Epithelial cell of prostate (primary cell): Measurements from ENCODE around the gene NEU2.
"Not testable (repeated sequence)": the region's sequence is repeated elsewhere in the genome, so short reads cannot be mapped to it uniquely, and the experiment has no call there.

ENCODE experiments used
- DNase-seq: peaks from one replicate; pipeline ENCODE4 v3.0.0-alpha.2; 2011; ENCODE audit warnings: low read depth, low spot score
- H3K27ac ChIP-seq: fragments of 450-650 bp; 2 replicates; pipeline ENCODE4 v1.5.1; 2017; ENCODE audit warnings: mild to moderate bottlenecking

NEU2 gene

DNA sequence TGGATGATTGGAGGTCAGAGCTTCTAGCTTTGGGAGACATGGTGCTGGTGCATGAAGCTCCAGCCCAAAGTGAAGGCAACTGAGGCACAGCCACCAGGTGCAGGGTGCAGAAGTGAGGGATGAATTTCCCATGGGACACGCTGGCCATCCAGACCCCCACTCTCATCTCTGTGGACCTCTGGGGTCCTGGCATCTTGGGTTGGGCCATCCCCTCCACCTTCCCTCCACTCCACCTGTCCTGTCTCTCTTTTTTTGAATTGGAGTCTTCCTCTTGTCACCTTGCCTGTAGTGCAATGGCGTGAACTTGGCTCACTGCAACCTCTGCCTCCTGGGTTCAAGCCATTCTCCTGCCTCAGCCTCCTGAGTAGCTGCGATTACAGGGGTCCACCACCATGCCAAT, 22.8 kb upstream of the NEU2 start:
- no peak overlapping the region for H3K27ac ChIP-seq
- no peak for DNase-seq

DNA sequence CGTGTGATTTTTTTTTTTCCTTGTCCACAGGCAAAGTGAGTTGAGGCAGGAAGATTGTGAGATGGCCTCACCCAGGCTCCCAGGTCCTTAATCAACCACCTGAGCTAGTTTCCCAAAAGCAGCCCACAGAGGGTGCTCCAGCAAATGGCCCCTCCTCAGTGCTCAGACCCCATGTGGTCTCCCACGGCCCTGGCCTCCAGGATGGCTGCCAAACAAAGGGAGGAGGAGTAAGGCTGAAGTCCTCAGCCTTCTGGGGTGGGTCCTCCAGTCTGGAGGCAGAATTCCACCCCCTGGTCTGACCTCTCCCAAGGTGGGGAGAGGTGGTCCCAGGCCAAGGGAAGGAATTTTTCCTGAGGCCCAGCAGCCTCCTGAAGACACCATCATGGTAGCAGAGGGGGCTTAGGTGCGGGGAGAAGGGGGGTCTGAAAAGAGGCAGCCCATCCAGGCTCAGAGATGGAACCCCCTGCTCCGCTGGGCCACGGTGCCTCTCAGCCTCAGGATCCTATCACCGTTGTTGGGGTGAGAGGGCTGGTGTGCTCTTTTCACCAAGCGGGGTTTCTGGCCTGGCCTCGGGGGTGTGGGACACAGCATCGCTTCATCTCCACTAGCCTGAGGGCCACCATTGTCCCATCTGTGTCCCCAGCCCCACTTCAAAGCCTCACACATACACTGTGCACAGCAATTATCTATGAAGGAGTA, 21.8 kb upstream of the NEU2 start:
- H3K27ac ChIP-seq = no peak overlapping the region
- no peak for DNase-seq

DNA sequence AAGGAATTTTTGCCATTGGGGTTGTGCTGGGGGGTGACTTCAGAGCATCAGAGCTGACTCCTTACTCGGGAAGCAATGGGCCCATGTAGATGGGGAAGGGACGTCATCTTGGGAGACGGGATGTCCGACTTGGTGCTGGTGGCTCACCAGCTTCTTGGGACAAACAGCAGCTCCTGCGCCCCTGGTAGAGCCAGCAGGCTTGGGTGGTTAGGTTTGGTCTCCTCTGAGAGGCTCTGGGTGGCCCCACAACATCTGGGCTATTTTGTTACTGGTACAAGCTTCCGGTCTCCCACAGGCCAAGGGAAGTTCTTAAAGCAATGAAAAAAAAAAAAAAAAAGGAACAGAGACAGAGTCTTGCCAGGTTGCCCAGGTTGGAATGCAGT, 21.2 kb upstream of the NEU2 start:
- no peak for DNase-seq
- no peak overlapping the region for H3K27ac ChIP-seq

DNA sequence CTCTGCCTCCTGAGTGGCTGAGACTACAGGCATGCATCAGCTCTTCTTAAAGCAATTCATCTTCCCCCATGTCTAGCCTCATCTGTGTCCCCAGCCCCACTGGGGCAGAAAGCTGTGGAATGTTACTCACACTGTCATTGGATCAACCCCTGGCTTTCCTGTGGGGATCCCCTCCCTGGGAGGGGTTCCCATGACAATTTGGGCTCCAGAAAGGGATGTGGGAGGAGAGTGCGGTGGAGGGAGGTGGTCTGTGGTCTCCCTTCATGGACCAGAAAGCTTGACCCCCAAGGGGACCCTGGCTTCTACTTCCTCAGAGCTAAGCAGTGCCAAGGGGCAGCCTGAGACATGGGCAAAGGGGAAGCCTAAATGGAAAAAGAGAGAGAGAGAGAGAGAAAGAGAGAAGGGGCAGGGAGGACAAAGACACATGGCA, 20.8 kb upstream of the NEU2 start:
- H3K27ac ChIP-seq = no peak overlapping the region
- DNase-seq = no peak

DNA sequence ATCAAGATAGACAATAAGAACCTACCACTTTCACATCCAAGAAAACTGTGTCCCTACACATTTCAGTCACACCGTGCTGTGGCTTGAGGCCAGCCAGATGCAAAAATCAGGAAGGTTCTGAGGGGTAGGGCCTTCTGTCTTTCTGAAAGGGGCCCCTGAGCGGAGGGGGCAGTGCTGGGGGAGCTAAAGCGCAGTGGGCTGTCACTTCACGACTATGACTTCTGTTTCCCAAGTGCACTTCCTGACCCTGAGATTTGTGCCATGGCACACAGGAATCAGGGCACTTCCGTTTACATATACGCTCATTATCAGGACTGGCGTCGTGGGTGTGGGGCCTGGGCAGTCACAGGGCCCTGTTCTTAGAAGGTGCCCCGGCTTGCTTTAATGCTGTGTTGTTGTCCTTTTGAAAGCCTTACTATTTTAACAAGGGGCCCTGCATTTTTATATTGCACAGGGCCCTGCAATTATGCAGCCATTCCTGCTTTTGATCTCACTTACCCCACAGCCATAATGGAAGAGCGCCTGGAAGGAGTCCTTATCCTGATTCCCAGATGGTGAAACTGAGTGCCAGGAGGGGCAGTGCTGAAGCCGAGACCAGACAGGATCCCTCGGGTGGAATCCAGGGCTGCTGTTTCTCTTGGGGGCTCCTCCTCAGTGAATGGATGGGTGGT, 20.0 kb upstream of the NEU2 start:
- no peak overlapping the region for H3K27ac ChIP-seq
- DNase-seq = no peak

DNA sequence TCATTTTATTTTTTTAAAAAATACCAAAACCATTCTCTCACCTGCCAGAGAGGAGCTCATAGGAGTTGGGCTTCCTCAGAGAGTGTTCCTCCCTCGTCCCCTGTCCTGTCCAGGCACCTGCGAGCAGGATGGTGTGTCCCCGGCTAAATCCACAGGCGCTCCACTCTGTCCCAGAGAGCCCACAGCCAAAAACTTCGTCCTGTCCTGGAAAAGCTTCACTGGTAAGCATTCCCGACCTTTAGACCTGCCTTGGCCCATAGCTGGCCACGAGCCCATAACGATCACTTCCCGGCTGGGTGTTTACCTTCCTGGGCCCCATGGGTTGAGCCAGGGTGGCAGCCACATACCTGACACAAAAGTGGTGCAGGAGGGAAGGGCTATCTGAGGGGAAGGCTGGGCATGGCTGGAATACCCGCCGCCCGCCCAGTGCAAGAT, 19.4 kb upstream of the NEU2 start, which contains the start of gene NGEF:
NGEF (minus strand) TSS at position 230 of the 435 bp plus-strand sequence. CDS start 38,366 bp downstream, outside the sequence.
- no peak for DNase-seq

DNA sequence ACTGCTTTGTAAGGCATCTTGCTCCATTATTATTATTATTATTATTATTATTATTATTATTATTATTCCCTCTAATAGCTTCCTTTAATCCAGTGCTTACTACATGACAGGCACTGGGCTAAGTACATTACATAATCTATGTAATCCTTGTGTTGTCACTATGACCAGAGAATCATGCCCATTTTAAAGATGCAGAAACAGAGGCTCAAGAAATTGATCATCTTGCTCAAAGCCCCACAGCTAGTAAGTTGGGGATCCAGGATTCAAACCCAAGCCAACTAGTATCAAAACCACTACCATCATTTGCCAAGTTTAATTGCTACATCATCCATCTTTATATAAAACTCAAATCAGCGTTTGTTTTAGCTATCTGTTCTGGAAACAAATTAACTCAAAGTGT, 18.8 kb upstream of the NEU2 start:
- H3K27ac ChIP-seq = no peak overlapping the region
- no peak for DNase-seq

More for the DNA sequence above, 19.4 kb upstream of the NEU2 start, which contains the start of gene NGEF:
- H3K27ac ChIP-seq = no peak within 1 kb of the TSS

DNA sequence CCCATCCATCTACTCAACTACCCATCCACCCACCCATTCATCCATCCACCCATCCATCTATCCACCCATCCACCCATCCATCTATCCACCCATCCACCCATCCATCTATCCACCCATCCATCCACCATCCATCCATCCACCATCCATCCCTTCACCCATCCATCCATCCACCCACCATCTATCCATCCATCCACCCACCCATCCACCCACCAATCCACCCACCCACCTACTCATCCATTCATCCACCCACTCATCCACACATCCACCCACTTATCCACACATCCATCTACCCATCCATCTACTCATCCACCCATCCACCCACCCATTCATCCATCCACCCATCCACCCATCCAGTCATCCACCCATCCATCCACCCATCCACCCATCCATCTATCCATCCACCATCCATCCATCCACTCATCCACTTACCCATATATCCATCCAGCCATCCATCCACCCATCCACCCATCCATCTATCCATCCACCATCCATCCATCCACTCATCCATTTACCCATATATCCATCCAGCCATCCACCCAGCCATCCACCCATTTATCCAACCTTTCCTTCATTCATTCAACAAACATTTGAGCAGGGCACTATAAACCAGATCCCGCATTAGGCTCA, 17.3 kb upstream of the NEU2 start:
- H3K27ac ChIP-seq = no peak overlapping the region
- no peak for DNase-seq

DNA sequence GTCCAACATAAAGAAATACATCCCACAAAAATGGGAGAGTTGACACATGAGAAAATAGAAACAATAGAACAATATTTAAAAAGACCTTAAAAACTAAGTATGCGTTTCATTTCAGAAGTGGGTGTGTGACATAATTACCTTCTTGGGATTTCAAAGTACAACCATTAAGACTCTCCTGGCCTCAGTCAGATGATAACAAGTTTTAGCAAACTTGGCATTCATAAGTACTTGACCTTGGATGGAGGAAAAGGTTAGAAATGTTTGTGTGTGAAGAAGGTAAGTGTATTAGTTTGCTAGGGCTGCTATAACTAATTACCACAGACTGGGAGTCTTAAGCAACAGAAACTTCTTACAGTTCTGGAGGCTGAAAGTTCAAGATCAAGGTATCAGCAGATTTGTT, 14.5 kb upstream of the NEU2 start:
- DNase-seq = no peak
- no peak overlapping the region for H3K27ac ChIP-seq

DNA sequence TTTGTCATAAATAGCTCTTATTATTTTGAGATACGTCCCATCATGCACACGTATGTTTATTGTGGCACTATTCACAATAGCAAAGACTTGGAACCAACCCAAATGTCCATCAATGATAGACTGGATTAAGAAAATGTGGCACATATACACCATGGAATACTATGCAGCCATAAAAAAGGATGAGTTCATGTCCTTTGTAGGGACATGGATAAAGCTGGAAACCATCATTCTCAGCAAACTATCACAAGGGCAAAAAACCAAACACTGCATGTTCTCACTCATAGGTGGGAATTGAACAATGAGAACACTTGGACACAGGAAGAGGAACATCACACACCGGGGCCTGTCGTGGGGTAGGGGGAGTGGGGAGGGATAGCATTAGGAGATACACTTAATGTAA, 12.9 kb upstream of the NEU2 start:
- H3K27ac ChIP-seq, DNase-seq: not testable (repeated sequence)

DNA sequence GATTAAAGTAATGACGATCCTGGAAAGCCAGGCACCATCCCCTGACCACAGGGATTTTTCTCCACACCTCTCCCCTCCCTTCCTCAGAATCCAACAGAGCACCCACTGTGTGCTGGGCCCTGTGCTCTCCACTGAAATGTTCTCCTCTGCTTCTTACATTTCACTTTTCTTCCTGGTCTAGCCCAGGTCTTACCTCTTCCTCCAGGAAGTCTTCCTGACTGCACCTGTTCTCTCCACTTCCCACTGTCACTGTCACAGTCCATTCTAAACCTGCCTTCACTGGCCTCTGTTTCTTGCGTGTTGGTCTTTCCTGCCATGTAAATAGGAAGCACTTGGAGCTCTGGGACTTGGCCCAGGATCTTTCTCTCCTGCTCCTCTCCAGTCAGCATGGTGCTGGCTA, 12.0 kb upstream of the NEU2 start:
- DNase-seq = no peak
- no peak overlapping the region for H3K27ac ChIP-seq

DNA sequence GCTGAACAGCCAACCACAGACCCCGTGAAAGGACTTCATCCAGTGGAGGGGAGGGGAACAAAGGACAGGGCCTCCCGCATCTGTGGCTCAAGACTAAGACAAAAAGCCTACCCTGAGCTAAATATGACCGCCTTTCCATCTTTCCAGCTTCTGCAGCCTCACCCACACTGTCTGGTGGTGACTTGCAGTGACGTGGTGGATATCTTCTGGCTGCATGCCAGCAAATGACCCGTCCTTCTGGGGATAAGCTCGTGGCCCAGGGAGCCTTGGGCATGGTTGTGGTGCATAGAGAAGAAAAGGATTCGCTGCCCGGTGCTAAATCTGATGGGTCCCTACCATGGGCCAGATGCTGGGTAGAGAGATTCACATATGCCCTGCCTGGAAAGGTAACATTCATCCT, 10.7 kb upstream of the NEU2 start:
- H3K27ac ChIP-seq = no peak overlapping the region
- DNase-seq = no peak

DNA sequence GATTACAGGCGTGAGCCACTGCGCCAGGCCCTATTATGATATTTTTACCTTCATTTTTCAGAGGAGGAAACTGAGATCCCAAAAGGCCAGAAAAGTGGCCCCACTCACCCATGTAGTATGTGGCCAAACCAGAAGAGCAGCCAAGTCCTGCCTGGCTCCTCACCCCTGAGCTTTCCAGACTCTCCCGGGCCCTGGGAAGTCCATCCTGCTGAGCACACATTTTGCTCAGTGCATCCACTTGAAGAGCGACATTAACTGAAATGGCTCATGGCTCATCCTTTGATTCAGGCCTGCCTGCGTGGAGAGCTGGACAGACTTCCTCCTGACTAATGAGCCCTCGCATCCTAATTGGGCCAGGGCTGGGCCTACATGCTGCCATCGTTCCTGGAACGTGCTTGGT, 9.9 kb upstream of the NEU2 start:
- DNase-seq = no peak
- H3K27ac ChIP-seq = no peak overlapping the region

DNA sequence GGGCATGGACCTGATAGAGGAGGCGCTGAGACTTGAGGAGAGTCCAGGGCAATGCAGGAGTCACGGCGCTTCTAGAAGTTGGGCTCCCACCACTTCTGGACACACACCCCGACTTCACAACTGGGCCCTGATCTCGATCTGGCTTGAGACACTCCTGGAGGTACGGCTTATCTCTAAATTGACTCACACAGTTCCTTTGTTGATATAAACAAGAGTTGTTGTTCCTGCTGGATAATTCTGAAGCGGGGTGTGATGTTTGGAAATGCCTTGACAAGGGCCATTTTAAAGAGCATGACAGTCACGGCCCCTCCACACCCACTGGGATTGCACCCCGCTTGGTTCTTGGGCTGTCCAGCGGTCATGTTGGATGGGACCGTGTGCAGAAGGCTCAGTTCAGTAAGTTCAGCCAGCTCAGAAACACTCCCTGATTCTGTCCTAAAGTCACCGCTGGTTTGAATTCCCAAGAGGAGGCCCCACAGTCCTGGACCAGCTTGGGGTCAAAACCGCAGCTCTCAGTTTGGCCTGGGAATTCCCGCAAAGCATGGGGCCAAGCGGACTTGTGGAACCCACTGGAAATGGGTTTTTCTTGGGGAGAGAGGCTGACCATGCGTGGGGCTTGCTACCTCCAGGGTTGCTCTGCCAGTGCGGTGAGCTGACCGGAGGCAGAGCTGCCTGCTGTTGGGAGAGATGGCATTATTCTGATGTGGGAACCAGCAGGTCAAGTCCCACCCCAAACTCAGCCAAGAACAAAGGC, 9.3 kb upstream of the NEU2 start:
- no peak for DNase-seq
- H3K27ac ChIP-seq = no peak overlapping the region

DNA sequence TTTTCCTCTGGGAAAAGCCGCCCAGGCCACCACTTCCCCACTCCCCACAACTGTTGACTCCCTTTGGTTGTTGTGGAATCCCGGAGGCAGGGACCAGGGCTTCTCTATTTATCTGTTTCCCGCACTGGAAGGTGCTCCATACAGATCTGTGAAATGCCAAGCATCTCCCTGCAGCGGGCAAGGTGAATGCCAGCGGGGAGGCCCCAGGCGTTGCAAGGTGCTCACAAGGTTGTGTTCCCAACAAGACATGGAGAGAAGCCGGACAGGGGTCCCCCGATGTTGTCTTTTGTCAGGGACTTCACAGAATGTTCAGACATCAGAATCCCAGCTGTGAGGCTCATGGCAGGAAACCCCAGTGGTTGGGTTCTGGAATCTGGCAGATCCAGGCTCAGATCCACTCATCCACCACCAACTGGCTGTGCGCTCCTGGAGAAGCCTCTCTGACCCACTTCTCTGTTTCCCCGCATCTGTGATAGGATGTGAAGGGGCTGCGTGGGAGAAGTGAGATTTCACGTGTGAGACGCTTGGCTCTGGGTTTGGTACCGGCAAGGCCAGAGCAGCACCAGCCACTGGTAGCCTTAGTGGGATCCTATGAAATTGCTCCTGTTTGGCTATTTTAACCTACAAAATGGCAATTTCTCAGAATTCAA, 8.6 kb upstream of the NEU2 start:
- H3K27ac ChIP-seq = no peak overlapping the region

DNA sequence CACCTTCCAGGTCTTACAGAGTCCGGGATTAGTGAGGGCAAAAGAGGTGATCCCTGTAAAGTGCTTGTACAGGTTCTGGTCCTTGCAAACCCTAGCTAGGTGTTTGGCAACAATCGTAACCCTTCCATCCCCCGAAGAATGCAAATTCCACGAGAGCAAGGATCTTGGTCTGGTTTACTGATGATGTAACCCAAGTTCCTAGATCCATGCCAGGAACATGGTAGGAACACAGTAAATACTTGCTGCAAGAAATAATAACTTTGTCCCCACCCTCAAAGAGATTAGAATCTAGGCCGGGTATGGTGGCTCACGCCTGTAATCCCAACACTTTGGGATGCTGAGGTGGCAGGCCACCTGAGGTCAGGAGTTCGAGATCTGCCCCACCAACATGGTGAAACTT, 6.8 kb upstream of the NEU2 start:
- H3K27ac ChIP-seq = no peak overlapping the region
- DNase-seq = no peak

More for the DNA sequence above, 8.6 kb upstream of the NEU2 start:
- DNase-seq = no peak

DNA sequence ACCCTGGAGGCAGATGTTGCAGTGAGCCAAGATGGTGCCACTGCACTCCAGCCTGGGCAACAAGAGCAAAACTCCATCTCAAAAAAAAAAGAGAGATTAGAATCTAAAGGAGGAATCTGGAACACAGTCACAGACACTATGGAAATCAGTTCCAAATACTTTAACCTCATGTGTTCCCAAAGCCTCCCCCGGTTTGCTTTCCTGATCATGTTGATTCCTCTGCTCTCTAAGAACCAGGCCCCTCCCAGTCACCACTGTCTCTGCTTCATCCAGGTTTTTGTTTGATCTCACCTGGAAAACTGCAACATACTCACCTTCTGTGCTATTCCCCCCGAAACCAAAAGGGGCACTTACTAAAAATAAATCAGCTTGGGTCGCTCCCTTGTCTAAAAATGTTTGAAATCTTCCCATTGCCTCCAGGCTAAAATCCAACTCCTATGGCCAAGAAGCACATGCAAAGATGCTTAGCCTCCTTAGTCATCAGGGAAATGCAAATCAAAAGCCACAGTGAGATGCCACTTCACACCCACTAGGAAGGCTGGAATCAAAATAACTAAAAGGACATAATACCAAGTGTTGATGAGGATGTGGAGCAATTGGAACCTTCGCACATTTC, 6.2 kb upstream of the NEU2 start:
- H3K27ac ChIP-seq = no peak overlapping the region
- DNase-seq = peak; percentile 18

DNA sequence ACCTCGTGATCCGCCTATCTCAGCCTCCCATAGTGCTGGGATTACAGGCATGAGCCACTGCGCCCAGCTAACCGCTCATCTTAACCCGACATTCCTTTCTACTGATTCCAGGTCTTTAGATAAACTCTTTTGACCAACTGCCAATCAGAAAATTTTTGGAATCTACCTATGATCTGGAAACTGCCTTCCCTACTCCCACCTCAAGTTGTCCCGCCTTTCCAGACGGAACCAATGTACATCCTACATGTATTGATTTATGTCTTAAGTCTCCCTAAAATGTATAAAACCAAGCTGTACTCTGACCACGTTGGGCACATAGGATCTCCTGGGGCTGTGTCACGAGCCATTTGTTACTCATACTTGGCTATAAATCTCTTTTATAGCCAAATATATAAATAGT, 3.2 kb upstream of the NEU2 start:
- H3K27ac ChIP-seq = peak overlapping the region; percentile 71
- peak; percentile 14 for DNase-seq

DNA sequence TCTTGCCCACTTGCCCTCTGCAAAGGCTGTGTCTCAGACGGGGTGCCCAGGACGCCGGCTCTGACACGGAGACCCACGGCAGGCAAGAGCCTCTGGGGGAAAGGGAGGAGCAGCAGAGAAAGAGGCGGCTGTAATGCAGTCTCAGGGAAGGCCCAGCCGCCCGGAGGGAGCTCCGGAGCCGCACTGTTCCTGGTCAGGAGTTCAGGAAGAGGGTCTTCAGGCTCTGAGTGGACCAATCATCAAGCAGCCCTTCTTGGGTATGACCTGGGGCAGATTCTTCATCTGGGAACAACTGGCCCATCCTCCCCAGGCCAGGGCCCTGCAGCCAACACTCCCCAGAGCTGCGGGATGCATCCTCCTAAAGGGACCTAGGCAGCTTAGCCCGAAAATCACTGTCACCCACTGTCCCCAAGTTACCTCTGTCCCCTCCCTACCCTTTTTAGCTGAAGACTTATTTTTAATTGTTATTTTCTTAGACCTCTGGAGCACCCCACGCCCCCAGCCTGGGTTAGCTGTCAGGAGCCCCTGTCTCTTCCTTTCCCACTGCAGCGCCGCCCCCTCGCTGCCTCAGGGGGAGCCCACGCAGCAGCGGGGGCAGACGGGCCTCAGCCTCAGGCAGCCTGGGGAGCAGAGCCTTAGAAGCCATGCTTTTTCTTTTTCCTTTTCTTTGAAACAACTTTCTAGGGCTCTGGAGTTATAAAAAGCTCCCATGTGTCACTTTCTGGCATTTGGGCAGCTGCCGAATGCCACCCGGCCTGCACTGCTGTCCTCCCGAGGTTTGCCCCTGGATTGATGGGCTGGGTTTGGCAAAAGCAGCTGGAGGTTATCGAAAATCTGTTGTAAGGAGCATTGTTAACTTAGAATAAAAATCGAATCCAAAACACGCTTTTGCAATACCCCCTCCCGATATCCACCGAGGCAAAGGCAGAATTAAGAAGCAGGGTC, 644 bp upstream of the NEU2 start:
- no peak for DNase-seq
- H3K27ac ChIP-seq = no peak overlapping the region
